Coronary artery (tissue), 2 donors: ENCODE data around the gene CENPN.
A peak's percentile ranks its signal among the peaks of the same experiment; 100 is the strongest.

ENCODE experiments used
- DNase-seq: peaks from one replicate; pipeline ENCODE4 v3.0.0-alpha.2; 2017; ENCODE audit warnings: low spot score
- H3K27ac ChIP-seq, 2 donors: fragments of 200-600 bp; sonication (generic); one replicate each; pipeline ENCODE4 v1.5.1; 2016 to 2019
- H3K4me3 ChIP-seq: fragments of 200-600 bp; sonication (generic); 2 replicates; pipeline ENCODE4 v1.5.1; 2016; ENCODE audit warnings: mild to moderate bottlenecking, moderate library complexity
- TF ChIP-seq, protein P1 (sequence below): fragments of 200-600 bp; sonication (generic); IDR thresholded peaks from one replicate; pipeline ENCODE4 v1.5.1; 2019; ENCODE audit warnings: antibody characterized with exemption

The CENPN gene

DNA sequence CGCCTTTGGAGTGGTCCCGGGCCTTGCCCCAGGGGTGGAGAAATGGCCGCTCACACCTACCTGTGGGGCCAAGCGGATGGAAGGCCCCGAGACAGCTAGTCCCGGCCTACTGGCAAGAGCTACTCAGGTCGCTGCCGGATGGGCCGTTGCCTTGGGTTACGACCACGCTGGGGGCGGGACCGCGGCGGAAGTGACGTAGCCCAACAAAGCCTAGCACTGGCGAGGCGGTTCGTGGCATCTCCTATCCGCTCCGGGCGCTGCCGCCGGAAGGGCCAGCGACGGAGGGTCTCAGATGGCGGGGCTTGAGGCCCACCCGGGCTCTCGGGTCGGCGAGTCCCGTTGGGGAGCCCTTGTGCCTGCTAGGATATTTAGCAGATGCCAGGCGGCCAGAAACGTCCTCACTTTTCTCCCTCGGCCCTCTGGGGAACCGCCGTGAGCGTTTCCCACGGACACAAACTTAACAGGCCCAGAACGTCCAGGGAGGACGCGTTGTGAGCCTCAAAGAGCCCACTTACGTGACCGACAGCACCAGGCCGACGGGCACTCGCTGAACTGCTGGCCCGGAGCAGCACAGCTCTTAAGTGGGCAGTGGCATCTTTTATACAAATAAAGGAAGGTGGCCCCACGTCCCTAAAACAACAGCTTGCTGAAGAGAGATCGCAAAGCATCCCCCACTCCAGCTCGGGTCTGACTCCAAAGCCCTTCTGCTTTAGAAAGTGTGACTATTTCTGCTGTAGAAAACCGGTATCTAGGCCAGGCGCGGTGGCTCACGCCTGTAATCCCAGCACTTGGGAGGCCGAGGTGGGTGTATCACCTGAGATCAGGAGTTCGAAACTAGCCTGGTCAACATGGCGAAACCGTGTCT, 70.3 kb downstream of the CENPN start, which contains the start of gene C16orf46:
C16orf46 (minus strand) TSS at position 163 of the 865 bp plus-strand sequence. CDS start 13,283 bp downstream, outside the sequence.
- Histone ChIP-seq H3K4me3 (peak within 1 kb of the TSS; percentile 89), H3K27ac (peak within 1 kb of the TSS; percentile 97)
- TF ChIP-seq, protein P1, sequence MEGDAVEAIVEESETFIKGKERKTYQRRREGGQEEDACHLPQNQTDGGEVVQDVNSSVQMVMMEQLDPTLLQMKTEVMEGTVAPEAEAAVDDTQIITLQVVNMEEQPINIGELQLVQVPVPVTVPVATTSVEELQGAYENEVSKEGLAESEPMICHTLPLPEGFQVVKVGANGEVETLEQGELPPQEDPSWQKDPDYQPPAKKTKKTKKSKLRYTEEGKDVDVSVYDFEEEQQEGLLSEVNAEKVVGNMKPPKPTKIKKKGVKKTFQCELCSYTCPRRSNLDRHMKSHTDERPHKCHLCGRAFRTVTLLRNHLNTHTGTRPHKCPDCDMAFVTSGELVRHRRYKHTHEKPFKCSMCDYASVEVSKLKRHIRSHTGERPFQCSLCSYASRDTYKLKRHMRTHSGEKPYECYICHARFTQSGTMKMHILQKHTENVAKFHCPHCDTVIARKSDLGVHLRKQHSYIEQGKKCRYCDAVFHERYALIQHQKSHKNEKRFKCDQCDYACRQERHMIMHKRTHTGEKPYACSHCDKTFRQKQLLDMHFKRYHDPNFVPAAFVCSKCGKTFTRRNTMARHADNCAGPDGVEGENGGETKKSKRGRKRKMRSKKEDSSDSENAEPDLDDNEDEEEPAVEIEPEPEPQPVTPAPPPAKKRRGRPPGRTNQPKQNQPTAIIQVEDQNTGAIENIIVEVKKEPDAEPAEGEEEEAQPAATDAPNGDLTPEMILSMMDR, result no peak
- DNase-seq, result peak; percentile 99

DNA sequence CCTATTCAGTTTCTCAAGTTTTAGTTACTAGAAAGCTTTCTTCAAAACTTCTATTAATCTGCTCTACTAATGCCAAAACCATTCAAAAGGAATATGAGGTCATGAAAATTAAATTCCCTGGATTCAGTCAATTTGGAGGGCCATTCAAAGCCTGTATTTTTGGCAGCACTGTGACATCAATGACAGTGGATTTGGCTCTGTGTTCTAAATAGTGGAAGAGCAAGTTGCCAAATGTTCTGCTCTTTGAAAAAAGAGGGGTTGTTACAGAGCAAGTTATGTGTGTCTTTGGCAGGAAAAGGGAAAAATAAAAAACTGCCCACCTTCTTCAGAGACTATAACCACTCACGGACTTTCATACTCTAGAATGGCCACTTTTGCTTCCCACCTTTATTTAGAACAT, 73.2 kb downstream of the CENPN start:
- H3K27ac ChIP-seq, result no peak overlapping the region
- DNase-seq, result no peak
- no peak overlapping the region for H3K4me3 ChIP-seq
- TF ChIP-seq, protein P1, result no peak

DNA sequence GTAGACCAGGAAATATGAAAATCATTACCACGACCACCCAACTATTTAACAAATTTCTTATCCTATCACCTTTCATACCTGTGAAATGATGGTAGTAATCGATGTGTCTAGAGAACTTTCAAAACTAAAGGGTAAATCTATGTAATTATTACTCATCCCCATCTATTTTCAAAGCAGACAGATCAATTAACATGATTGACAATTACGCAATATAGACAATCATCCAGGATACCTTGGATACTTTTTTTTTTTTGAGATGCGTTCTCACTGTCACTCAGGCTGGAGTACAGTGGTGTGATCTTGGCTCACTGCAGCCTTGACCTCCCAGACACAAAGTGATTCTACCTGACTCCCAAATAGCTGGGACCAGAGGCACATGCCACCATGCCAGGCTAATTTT, 74.0 kb downstream of the CENPN start:
- no peak overlapping the region for H3K4me3 ChIP-seq
- no peak for DNase-seq
- H3K27ac ChIP-seq, result no peak overlapping the region
- TF ChIP-seq, protein P1, result no peak
